ENCODE measurements around the gene VRK1.

Gene VRK1

GRCh38 chr14:96906434-96906833 lies 109.3 kb downstream of the VRK1 start:
- no peak overlapping the region for H2AFZ ChIP-seq (ENCODE audit: low read length)
- no peaks in the 10 kb centered on the region for H4K20me1 ChIP-seq (ENCODE audit: insufficient read depth, low read length, poor library complexity, severe bottlenecking)
- H3K4me2 ChIP-seq (ENCODE audit: low read depth, low read length, poor library complexity, severe bottlenecking): no peak overlapping the region
- TF ChIP-seq EZH2phosphoT487 (IDR thresholded peaks at IDR 0.05; ENCODE audit: borderline replicate concordance): no peak
- TF ChIP-seq CTCF (conservative IDR thresholded peaks at IDR 0.05; ENCODE audit: low read length): no peak
- no peaks in the 10 kb centered on the region for H3K9me2 ChIP-seq (replicated peaks; ENCODE audit: low read depth, low read length)
- no peaks in the 10 kb centered on the region for H3K79me2 ChIP-seq (ENCODE audit: insufficient read depth, low read length)
- peaks cover 11% of the 10 kb centered on the region; the same call in 1 of the 2 replicates for H3K9me3 ChIP-seq (ENCODE audit: insufficient read depth, low read depth, low read length)
- no peaks in the 10 kb centered on the region; the same call in 1 of the 2 replicates for H3K36me3 ChIP-seq (ENCODE audit: insufficient read depth, low read length)
- no peaks in the 10 kb centered on the region for H3F3A ChIP-seq (ENCODE audit: low read depth)
- no peaks in the 10 kb centered on the region for H3K4me1 ChIP-seq (ENCODE audit: insufficient read depth, low read length, poor library complexity, severe bottlenecking)
- H3K9ac ChIP-seq (ENCODE audit: low read depth, low read length, poor library complexity, severe bottlenecking): no peak overlapping the region
- no peak overlapping the region for H3K4me3 ChIP-seq (ENCODE audit: low read length, poor library complexity, severe bottlenecking)
- no peaks in the 10 kb centered on the region for H3K27me3 ChIP-seq (ENCODE audit: insufficient read depth, low read length, poor library complexity, severe bottlenecking)

GRCh38 chr14:96909841-96910364 lies 112.7 kb downstream of the VRK1 start:
- H3K9ac ChIP-seq (ENCODE audit: low read depth, low read length, poor library complexity, severe bottlenecking): no peak overlapping the region

DNA sequence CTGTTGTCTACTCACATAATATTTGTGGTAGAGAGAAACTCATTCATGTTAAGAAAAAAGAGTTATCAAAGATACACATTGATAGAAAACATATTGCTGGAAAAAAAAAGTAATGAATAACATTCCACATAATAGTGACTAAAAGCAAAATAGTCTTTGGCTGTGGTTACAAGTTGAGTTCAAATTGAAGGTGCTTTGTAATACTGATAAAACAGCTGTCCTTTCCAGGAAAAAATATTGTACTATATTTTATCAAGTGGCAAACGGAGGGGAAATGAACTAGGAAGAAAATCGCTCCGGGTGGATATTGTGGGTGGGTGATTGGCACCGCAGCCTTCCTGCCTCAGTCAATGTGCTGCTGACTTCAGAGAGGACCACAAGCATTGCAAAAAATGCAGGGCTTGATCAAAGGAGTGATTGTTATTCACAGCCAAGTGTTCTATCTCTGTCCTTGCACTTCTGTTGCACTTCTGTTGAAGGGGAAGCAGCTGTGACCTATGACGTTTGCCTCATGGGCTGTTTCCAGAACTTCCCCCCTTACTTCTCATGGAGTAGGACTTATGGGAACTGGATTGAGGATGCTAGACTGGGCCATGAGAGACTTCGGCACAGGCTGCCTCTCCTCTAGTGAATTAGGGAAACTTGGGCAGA lies 114.4 kb downstream of the VRK1 start:
- no peaks in the 10 kb centered on the region for H3K27me3 ChIP-seq (ENCODE audit: insufficient read depth, low read length, poor library complexity, severe bottlenecking)
- H3K4me2 ChIP-seq (ENCODE audit: low read depth, low read length, poor library complexity, severe bottlenecking): no peak overlapping the region
- no peak overlapping the region for H2AFZ ChIP-seq (ENCODE audit: low read length)
- H3K9me2 ChIP-seq (replicated peaks; ENCODE audit: low read depth, low read length): no peaks in the 10 kb centered on the region
- no peaks in the 10 kb centered on the region for H3K79me2 ChIP-seq (ENCODE audit: insufficient read depth, low read length)
- no peaks in the 10 kb centered on the region for H3F3A ChIP-seq (ENCODE audit: low read depth)
- no peak overlapping the region for H3K4me3 ChIP-seq (ENCODE audit: low read length, poor library complexity, severe bottlenecking)
- H3K9me3 ChIP-seq (ENCODE audit: insufficient read depth, low read depth, low read length): peaks cover 11% of the 10 kb centered on the region; the same call in 1 of the 2 replicates
- TF ChIP-seq CTCF (conservative IDR thresholded peaks at IDR 0.05; ENCODE audit: low read length): no peak
- TF ChIP-seq EZH2phosphoT487 (IDR thresholded peaks at IDR 0.05; ENCODE audit: borderline replicate concordance): no peak
- no peaks in the 10 kb centered on the region; the same call in 1 of the 2 replicates for H3K36me3 ChIP-seq (ENCODE audit: insufficient read depth, low read length)
- no peaks in the 10 kb centered on the region for H3K4me1 ChIP-seq (ENCODE audit: insufficient read depth, low read length, poor library complexity, severe bottlenecking)
- H3K9ac ChIP-seq (ENCODE audit: low read depth, low read length, poor library complexity, severe bottlenecking): no peak overlapping the region
- H4K20me1 ChIP-seq (ENCODE audit: insufficient read depth, low read length, poor library complexity, severe bottlenecking): no peaks in the 10 kb centered on the region

More at GRCh38 chr14:96909841-96910364, 112.7 kb downstream of the VRK1 start:
- no peaks in the 10 kb centered on the region for H3K4me1 ChIP-seq (ENCODE audit: insufficient read depth, low read length, poor library complexity, severe bottlenecking)
- H3F3A ChIP-seq (ENCODE audit: low read depth): no peaks in the 10 kb centered on the region
- H3K9me3 ChIP-seq (ENCODE audit: insufficient read depth, low read depth, low read length): peaks cover 11% of the 10 kb centered on the region; the same call in 1 of the 2 replicates
- H3K79me2 ChIP-seq (ENCODE audit: insufficient read depth, low read length): no peaks in the 10 kb centered on the region
- no peaks in the 10 kb centered on the region; the same call in 1 of the 2 replicates for H3K36me3 ChIP-seq (ENCODE audit: insufficient read depth, low read length)
- no peaks in the 10 kb centered on the region for H3K9me2 ChIP-seq (replicated peaks; ENCODE audit: low read depth, low read length)
- no peak for TF ChIP-seq CTCF (conservative IDR thresholded peaks at IDR 0.05; ENCODE audit: low read length)
- TF ChIP-seq EZH2phosphoT487 (IDR thresholded peaks at IDR 0.05; ENCODE audit: borderline replicate concordance): no peak
- no peak overlapping the region for H3K4me2 ChIP-seq (ENCODE audit: low read depth, low read length, poor library complexity, severe bottlenecking)
- H4K20me1 ChIP-seq (ENCODE audit: insufficient read depth, low read length, poor library complexity, severe bottlenecking): no peaks in the 10 kb centered on the region
- H3K27me3 ChIP-seq (ENCODE audit: insufficient read depth, low read length, poor library complexity, severe bottlenecking): no peaks in the 10 kb centered on the region
- H2AFZ ChIP-seq (ENCODE audit: low read length): no peak overlapping the region
- no peak overlapping the region for H3K4me3 ChIP-seq (ENCODE audit: low read length, poor library complexity, severe bottlenecking)

Data from Loucy (cell line).